CMK (cell line): ENCODE results near the gene ZFYVE28.

Source experiments
- DNase-seq: peaks from one replicate; pipeline ENCODE4 v3.0.0-alpha.2; 2010; ENCODE audit warnings: low read depth

The ZFYVE28 gene

GRCh38 chr4:2353222-2354107 lies 65.0 kb downstream of the ZFYVE28 start:
- DNase-seq: no peak

DNA sequence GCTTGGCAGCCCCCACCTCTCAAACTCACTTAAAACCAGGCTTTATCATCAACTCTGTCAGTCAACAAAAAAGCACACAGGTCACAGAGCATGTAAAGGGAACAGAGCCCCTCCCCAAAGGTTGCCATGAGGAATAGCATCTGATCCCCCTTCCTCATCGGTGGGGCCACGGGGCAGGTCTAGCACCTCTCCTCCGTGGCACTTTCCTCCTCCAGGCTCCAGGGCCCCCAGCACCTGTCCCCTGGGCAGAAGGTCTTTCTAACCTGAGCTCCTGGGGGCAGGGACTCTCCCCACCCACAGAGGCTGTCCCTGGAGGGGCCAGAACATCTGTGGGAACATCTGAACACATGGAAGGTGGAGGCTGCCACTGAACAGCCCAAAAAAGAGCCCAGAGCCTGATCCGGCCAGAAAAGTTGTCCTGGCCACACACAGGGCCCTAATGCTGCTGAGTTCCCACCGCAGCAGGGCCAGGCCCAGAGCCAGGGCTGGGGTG lies 65.7 kb downstream of the ZFYVE28 start:
- no peak for DNase-seq

DNA sequence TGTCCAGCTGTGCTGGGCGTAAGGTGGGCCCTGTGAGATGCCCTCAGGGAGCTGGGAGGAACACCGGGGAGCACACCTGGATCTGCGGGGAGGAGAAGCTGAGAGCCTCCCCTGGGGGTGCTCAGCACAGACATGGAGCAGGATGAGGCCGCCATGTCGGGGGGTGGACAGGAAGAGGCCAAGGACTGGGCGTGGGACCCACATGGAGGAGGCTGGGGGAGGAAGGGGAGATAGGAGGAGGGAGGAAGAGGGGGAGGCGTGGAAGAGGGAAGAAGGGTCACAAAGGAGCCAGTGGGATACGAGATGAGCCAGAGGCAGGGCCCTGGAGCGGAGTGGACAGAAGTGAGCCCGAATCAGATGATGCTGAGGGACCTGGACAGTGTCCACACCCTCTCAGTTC lies 66.3 kb downstream of the ZFYVE28 start:
- no peak for DNase-seq

DNA sequence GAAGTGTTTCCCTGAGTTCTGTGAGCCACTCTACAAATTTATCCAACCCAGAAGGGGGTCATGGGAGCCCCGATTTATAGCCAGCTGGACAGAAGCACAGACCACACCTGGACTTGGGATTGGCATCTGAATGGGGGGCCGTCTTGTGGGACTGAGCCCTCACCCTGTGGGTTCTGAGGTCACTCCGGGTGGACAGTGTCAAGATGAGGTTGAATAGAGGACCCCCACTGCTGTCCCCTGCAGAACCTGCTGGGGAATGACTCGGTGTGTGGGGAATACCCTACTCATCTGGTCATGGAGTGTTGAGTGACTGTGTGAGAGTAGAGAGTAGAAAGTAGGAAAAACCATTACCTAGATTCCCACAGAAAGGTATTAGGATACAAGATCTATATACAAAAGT lies 67.5 kb downstream of the ZFYVE28 start:
- DNase-seq: no peak

GRCh38 chr4:2348786-2349185 lies 69.7 kb downstream of the ZFYVE28 start:
- no peak for DNase-seq

DNA sequence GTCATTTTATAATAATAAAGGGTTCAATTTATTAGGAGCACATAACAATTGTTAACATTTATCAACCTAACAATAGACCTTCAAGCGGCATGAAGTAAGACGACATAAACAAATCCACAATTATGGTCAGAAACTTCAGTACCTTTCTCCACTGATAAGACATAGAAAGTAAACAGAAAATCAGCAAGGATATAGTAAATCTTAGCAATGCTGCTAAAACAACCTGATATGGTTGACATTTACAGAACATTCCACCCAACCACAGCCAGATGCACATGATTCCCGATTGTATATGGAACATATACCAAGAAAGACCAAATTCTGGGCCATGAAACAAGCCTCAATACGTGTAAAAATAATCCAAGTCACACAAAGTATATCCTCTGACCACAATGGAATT lies 71.3 kb downstream of the ZFYVE28 start:
- no peak for DNase-seq

DNA sequence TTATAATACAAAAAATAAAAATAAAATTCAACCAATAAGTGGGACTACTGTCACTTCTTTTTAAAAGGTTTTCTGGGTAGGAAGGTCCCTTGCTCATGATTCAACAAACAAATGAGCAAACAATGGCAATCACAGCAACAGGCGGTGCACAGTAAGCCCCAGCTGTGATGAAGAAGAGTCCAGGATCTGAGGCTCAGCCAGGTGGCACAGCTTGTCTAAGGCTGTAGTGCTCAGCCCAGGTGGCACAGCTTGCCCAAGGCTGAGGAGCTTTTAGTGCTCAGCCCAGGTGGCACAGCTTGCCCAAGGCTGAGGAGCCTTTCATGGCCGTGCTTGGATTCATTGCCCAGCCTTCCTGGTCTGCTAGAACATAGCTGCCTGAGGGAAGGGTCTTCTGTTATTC lies 75.0 kb downstream of the ZFYVE28 start:
- DNase-seq: no peak

- DNase-seq: no peak
Measured at GRCh38 chr4:2341911-2342652, 76.4 kb downstream of the ZFYVE28 start.

- no peak for DNase-seq
Measured at GRCh38 chr4:2341261-2341841, 77.1 kb downstream of the ZFYVE28 start.

GRCh38 chr4:2340272-2341061 lies 78.0 kb downstream of the ZFYVE28 start:
- DNase-seq: no peak

- DNase-seq: no peak
Measured at GRCh38 chr4:2339458-2340271, 78.8 kb downstream of the ZFYVE28 start.

- DNase-seq: no peak
Measured at GRCh38 chr4:2338754-2339457, 79.5 kb downstream of the ZFYVE28 start.

DNA sequence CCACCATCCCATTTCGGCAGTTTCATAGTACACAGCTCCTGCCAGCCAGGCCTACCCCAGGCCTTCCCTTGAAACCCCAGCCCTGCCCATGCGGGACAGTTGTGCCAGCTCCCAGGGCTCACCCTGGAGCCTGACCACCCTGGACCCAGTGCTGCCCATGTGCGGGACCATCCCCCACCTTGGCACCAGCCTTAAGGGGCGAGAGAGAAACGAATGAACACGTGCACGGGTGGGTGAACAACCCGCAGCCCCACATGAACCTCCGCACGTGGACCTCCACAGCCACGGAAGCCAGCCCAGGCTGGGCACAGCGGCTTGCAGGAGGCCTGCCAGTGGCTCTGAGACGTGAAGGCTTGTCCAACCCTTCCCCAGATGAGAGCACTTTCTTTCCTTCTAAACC lies 80.5 kb downstream of the ZFYVE28 start:
- no peak for DNase-seq

GRCh38 chr4:2337131-2337723 lies 81.2 kb downstream of the ZFYVE28 start:
- DNase-seq: no peak

GRCh38 chr4:2336659-2337058 lies 81.8 kb downstream of the ZFYVE28 start:
- DNase-seq: no peak

GRCh38 chr4:2335729-2336101 lies 82.7 kb downstream of the ZFYVE28 start:
- DNase-seq: no peak

GRCh38 chr4:2334826-2335728 lies 83.4 kb downstream of the ZFYVE28 start:
- no peak for DNase-seq

- no peak for DNase-seq
Measured at GRCh38 chr4:2333916-2334644, 84.4 kb downstream of the ZFYVE28 start.
